Measurements from ENCODE around the gene DES. TPM values are rescaled to one million over a fixed set of nuclear protein-coding genes. Genes with fewer than 3 reads are reported as not detected.

Gene DES
- total and polyA plus RNA-seq, 2 of the 4 experiments (the other 2 are of a cell fraction): 4.3 to 4.9 TPM

GRCh38 chr2:219471476-219472371, 53.5 kb downstream of the DES start:
- no peaks in the 10 kb centered on the region; a peak in 1 of 4 replicates for H3K79me1 ChIP-seq (ENCODE audit: low read depth in 1 of 2, low read length in 2 of 2)
- H2BK20ac ChIP-seq (ENCODE audit: low read depth, low read length): no peak overlapping the region
- peak overlapping the region; percentile 48 for H2AK9ac ChIP-seq (replicated peaks; ENCODE audit: low read depth, low read length, poor library complexity)
- H3K4me3 ChIP-seq (ENCODE audit: insufficient read depth, low read depth, low read length): no peak overlapping the region
- ATAC-seq (ENCODE audit: low read depth) (no peak), DNase-seq (no peak)
- H3K27ac ChIP-seq (ENCODE audit: insufficient read depth, low read length): no peak overlapping the region
- H4K5ac ChIP-seq (ENCODE audit: low read depth, low read length): no peak overlapping the region
- ChIA-PET CTCF (interaction anchor here (1.6 kb wide), 1 partner anchor 58 kb away, joined by 4 read pairs; no protein-coding TSS in a partner anchor), POLR2A (ENCODE audit: unreplicated experiment) (no interaction called here)
- H3K4ac ChIP-seq (ENCODE audit: low read depth, low read length): no peak overlapping the region
- peaks cover 58% of the 10 kb centered on the region; the same call in 1 of the 2 replicates for H3K36me3 ChIP-seq (ENCODE audit: control insufficient read depth, insufficient read depth, low read length)
- H3K23ac ChIP-seq (ENCODE audit: low read depth, low read length): no peak overlapping the region
- no peak overlapping the region for H3K9ac ChIP-seq (ENCODE audit: low read depth, low read length)
- no peaks in the 10 kb centered on the region for H3K9me3 ChIP-seq (ENCODE audit: control insufficient read depth, insufficient read depth, low read length)
- dilution Hi-C loops (cut with HindIII; ENCODE audit: low sequenced_read_pairs, unreplicated experiment) (no loop called here), intact Hi-C loops (cut with micrococcal nuclease) (no loop called here), in situ Hi-C loops (cut with MboI; ENCODE audit: low sequenced_read_pairs) (no loop called here)
- BruUV-seq (replicated peaks): no TSS peak
- no peak overlapping the region for H2AK5ac ChIP-seq (ENCODE audit: low read depth, low read length)
- H3K14ac ChIP-seq (replicated peaks; ENCODE audit: low read depth, low read length): no peak overlapping the region
- no peak overlapping the region for H2AFZ ChIP-seq (replicated peaks; ENCODE audit: low read length, poor library complexity)
- 90% methylated on average over 4 of the region's 22 CpGs; no CpG with 5 or more reads in 1 of the 2 experiments for WGBS, 2 experiments (ENCODE audit: extremely low coverage in 2 of 2, insufficient read length in 1 of 2)
- H3K9me1 ChIP-seq (ENCODE audit: insufficient read depth, low read length): no peaks in the 10 kb centered on the region
- H4K20me1 ChIP-seq (ENCODE audit: insufficient read depth, low read length): no peaks in the 10 kb centered on the region; the same call in 1 of the 2 replicates
- no peak overlapping the region for H3K56ac ChIP-seq (ENCODE audit: extremely low read depth, insufficient read depth, low read length)
- H2BK5ac ChIP-seq (ENCODE audit: low read depth, low read length, poor library complexity, severe bottlenecking): no peak overlapping the region
- H4K8ac ChIP-seq (ENCODE audit: low read depth in 2 of 2, low read length in 2 of 2): no peak overlapping the region
- H3K27me3 ChIP-seq (ENCODE audit: control insufficient read depth, insufficient read depth, low read length): no peaks in the 10 kb centered on the region
- H2BK15ac ChIP-seq (ENCODE audit: low read depth, low read length): no peak overlapping the region
- peaks cover 17% of the 10 kb centered on the region for H3K4me1 ChIP-seq (ENCODE audit: control insufficient read depth, insufficient read depth, low read length)
- no peak overlapping the region for H3K18ac ChIP-seq (ENCODE audit: low read depth, low read length)
- no peak for TF ChIP-seq MAZ (IDR thresholded peaks at IDR 0.05; ENCODE audit: borderline replicate concordance, low read depth, low read length)
- no peak for TF ChIP-seq SMC3 (IDR thresholded peaks at IDR 0.05; ENCODE audit: low read depth, low read length)
- no peak overlapping the region for H4K91ac ChIP-seq (ENCODE audit: insufficient read depth, low read depth, low read length)
- H2BK120ac ChIP-seq (ENCODE audit: low read depth, low read length): no peak overlapping the region
- H3K4me2 ChIP-seq (ENCODE audit: low read depth, low read length): no peak overlapping the region
